HG03460 (cell line): ENCODE data around the gene PROM2.

Experiments
- ATAC-seq: cut with Tn5 transposase; IDR thresholded peaks from one replicate; pipeline ENCODE4 v1.9.1; 2021; ENCODE audit not compliant: unreplicated experiment

PROM2 gene

DNA sequence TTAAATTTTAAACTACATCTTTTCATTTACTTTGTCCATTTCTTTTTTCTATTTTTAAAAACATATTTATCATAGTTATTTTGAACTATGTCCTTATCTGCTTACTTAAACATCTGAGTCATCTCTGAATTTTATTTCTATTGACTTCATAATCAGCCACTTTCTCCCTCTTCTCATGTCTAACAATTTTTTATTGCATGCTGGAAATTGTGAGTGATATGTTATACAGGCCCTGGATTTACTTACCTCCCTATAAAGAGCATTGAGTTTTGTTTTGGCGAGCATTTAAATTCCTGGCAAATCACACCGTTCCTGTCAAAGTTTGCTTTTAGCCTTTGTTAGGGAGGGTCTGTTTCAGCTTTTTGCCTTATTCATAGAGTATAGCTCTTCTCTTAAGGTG, 62.2 kb downstream of the PROM2 start:
- ATAC-seq, result no peak

DNA sequence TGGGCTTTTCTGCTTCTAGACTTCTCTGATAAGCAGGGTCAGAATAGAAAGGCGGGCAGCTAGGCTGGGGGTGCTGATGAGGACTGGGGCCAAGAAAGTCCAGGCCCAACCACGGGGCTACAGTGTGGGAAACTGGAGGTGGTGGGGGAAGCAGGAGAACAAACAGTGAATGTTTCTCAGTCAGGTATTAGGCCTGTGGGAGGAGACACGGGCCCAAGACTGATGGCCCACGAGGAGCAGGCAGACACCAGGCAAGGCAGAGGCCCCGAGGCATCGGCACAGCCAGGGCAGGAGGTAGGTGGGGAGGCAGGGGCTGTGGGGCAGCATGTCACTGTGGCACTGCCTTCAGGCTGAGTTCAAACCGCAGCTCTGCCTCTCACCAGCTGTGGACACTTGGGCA, 63.6 kb downstream of the PROM2 start:
- no peak for ATAC-seq
